Right lobe of liver (tissue), 6 donors: Measurements from ENCODE around the gene ZNF774. TPM values are rescaled to one million over a fixed set of nuclear protein-coding genes. Genes with fewer than 3 reads are reported as not detected.
A peak's percentile ranks its signal among the peaks of the same experiment; 100 is the strongest.
"Not testable (repeated sequence)": the region's sequence is repeated elsewhere in the genome, so short reads cannot be mapped to it uniquely, and the experiment has no call there.

Source experiments
- ATAC-seq, 4 donors: fragments of 200-7000 bp; cut with Tn5 transposase; one replicate each; pipeline ENCODE4 v1.9.1; 2020; ENCODE audit warnings: mild to moderate bottlenecking in 4 of 4, moderate library complexity in 4 of 4
- DNase-seq, 3 donors: peaks; one replicate each; pipeline ENCODE4 v3.0.0-alpha.2; 2020
- H3K27ac ChIP-seq, 3 donors: fragments of 200-600 bp; one replicate each; pipeline ENCODE4 v1.8.0; 2022
- H3K27me3 ChIP-seq, 2 donors: fragments of 200-600 bp; one replicate each; pipeline ENCODE4 v1.8.0; 2022
- H3K36me3 ChIP-seq, 4 donors: fragments of 200-600 bp; sonication (generic) in 1 of 4; one replicate each; pipeline versions ENCODE4 v1.5.1 to v1.8.0; 2017 to 2022; ENCODE audit warnings: control low read depth in 1 of 4
- H3K4me1 ChIP-seq, 4 donors: fragments of 200-600 bp; sonication (generic) in 1 of 4; one replicate each; pipeline versions ENCODE4 v1.5.1 to v1.8.0; 2017 to 2022; ENCODE audit warnings: control low read depth in 1 of 4
- H3K4me3 ChIP-seq, 3 donors: fragments of 200-600 bp; one replicate each; pipeline ENCODE4 v1.8.0; 2022
- H3K9me3 ChIP-seq, 4 donors: fragments of 200-600 bp; sonication (generic) in 1 of 4; one replicate each; pipeline versions ENCODE4 v1.5.1 to v1.8.0; 2017 to 2022; ENCODE audit warnings: control low read depth in 1 of 4
- CTCF ChIP-seq, 4 donors: fragments of 200-600 bp in 3 of 4; fragments of 450-650 bp in 1 of 4; IDR thresholded peaks; one replicate each; pipeline versions ENCODE4 v1.5.1 to v1.8.0; 2016 to 2022; ENCODE audit warnings: antibody characterized with exemption in 4 of 4, mild to moderate bottlenecking in 2 of 4
- POLR2A ChIP-seq: fragments of 450-650 bp; IDR thresholded peaks from one replicate; pipeline ENCODE4 v1.6.1; 2017; ENCODE audit warnings: antibody characterized with exemption, mild to moderate bottlenecking
- WGBS: methylation state at CpG from one replicate; pipeline ENCODE4 v1.1.6; 2018; ENCODE audit warnings: low coverage, low lambda C conversion rate; ENCODE audit not compliant: insufficient coverage; ENCODE audit errors: missing lambda C conversion rate; 5-methylcytosine and 5-hydroxymethylcytosine counted together
- intact Hi-C, 2 donors: fragments of 100-400 bp; cut with DNase I; formaldehyde crosslinking; loops; one replicate each; pipeline versions ENCODE4 v1.11.2 to v1.14.1; 2022
- total RNA-seq, 6 experiments: library from RNA; depleted of rRNA in 2 of 6; stranded (reverse); fragments of >200 nt in 2 of 6; fragmentation: NEBNext Ultra II Directional in 3 of 6; extraction: Animal tissue kit (Norgen Biotek cat#: 25700) in 3 of 6; gene quantifications; one replicate each; pipeline versions ENCODE4 v1.1.0 to v1.2.4, GENCODE V29; 2016 to 2023
- donor health status: DM: no; HTN: yes; CAD: no.
- donor health status: DM: no; HTN: no; CAD: no.
- donor health status: DM: no; HTN: no; CAD: no.
- donor health status: DM: no; HTN: yes; CAD: no.
- donor health status: DM: no; HTN: yes; CAD: no.

The ZNF774 gene
- total RNA-seq, 6 experiments from 2014 or later = 1.2 to 2.5 (median 1.7) TPM

GRCh38 chr15:90405055-90405607 is 53.0 kb downstream of the ZNF774 start:
- Histone ChIP-seq H3K27ac (no peak overlapping the region), H3K27me3 (no peaks in the 10 kb centered on the region), H3K9me3 (no peaks in the 10 kb centered on the region), H3K4me3 (no peak overlapping the region), H3K4me1 (peaks cover 0 to 17% (median 0%) of the 10 kb centered on the region in 4 donors), H3K36me3 (no peaks in the 10 kb centered on the region)
- no peak for DNase-seq
- ATAC-seq = no peak
- WGBS = 52% methylated on average over 3 of the region's 3 CpGs
- TF ChIP-seq POLR2A (no peak), CTCF (IDR thresholded peaks at IDR 0.05) (no peak)
- intact Hi-C loops = no loop called here

GRCh38 chr15:90407336-90407735 is 55.3 kb downstream of the ZNF774 start:
- Histone ChIP-seq H3K4me1 (peaks cover 0 to 2% (median 0%) of the 10 kb centered on the region in 4 donors), H3K4me3 (no peak overlapping the region), H3K27me3 (no peaks in the 10 kb centered on the region), H3K36me3 (no peaks in the 10 kb centered on the region), H3K9me3 (no peaks in the 10 kb centered on the region), H3K27ac (no peak overlapping the region)
- intact Hi-C loops = no loop called here
- 38% methylated on average over 3 of the region's 3 CpGs for WGBS
- TF ChIP-seq CTCF (IDR thresholded peaks at IDR 0.05) (no peak), POLR2A (no peak)
- DNase-seq (no peak), ATAC-seq (no peak)

GRCh38 chr15:90407871-90408317 is 55.8 kb downstream of the ZNF774 start:
- WGBS = 69% methylated on average over 2 of the region's 2 CpGs
- Histone ChIP-seq H3K36me3 (no peaks in the 10 kb centered on the region), H3K27ac (no peak overlapping the region), H3K4me3 (no peak overlapping the region), H3K27me3 (no peaks in the 10 kb centered on the region), H3K4me1 (no peaks in the 10 kb centered on the region), H3K9me3 (no peaks in the 10 kb centered on the region)
- ATAC-seq = peak; percentile 29 to 41 (median 36)
- intact Hi-C loops = no loop called here
- TF ChIP-seq POLR2A = no peak
- TF ChIP-seq CTCF (IDR thresholded peaks at IDR 0.05) = no peak
- DNase-seq = no peak

GRCh38 chr15:90408657-90409056 is 56.6 kb downstream of the ZNF774 start:
- 72% methylated on average over 3 of the region's 3 CpGs for WGBS
- no peaks in the 10 kb centered on the region for H3K9me3 ChIP-seq
- TF ChIP-seq CTCF (IDR thresholded peaks at IDR 0.05) = no peak
- no peak for ATAC-seq
- H3K4me3 ChIP-seq = no peak overlapping the region
- DNase-seq = no peak
- intact Hi-C loops = no loop called here
- H3K27ac ChIP-seq = no peak overlapping the region
- H3K4me1 ChIP-seq = no peaks in the 10 kb centered on the region
- no peaks in the 10 kb centered on the region for H3K27me3 ChIP-seq
- H3K36me3 ChIP-seq = no peaks in the 10 kb centered on the region

- H3K27me3 ChIP-seq, H3K4me1 ChIP-seq, intact Hi-C loops, H3K4me3 ChIP-seq, ATAC-seq, H3K9me3 ChIP-seq, H3K27ac ChIP-seq, DNase-seq, H3K36me3 ChIP-seq: not testable (repeated sequence)
- WGBS = 82% methylated on average over 3 of the region's 3 CpGs
Observed at GRCh38 chr15:90409587-90409986, 57.5 kb downstream of the ZNF774 start.

- H3K27ac ChIP-seq, H3K27me3 ChIP-seq, H3K36me3 ChIP-seq, intact Hi-C loops, H3K9me3 ChIP-seq, H3K4me3 ChIP-seq, DNase-seq, ATAC-seq, H3K4me1 ChIP-seq: not testable (repeated sequence)
- 89% methylated on average over 4 of the region's 4 CpGs for WGBS
Observed at GRCh38 chr15:90410316-90410715, 58.2 kb downstream of the ZNF774 start.
